ENCODE data around the gene EFNA2.
"Not testable (repeated sequence)": the region's sequence is repeated elsewhere in the genome, so short reads cannot be mapped to it uniquely, and the experiment has no call there.

The EFNA2 gene

DNA sequence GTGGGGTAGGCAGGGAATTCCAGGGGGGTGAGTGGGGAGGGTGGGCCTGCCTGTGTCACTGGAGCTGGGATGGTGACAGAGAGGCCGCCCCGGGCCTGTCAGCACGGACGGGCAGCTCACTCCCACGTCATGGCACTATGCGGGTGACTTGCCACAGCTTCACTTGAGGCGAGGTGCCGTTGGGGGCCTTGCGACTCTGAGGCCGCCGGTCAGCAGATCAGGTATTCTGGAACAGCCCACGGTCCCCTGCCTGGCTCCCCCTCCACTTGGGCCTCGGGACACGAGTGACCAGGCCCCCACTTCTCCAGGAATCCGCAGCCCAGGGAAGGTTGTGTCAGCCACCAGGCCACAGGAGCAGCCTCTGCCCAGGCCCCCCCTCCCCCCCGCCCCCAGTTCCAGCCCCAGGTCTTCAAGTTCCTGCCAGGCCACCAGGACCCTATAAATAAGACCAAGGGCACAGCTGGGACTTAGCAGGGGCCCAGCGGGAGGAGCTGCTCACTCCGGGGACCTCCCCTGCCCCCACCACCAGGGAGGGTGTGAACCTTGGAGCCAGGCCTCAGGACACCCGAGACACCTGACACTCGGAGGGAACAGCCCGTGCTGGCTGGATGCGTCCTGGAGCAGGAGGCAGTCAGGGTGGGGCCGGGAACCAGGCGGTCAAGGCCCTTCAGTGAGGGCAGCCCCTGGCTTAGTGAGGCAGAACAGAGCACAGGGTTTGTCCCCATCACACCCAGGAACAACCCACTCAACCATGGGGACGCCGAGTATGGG lies 40.0 kb upstream of the EFNA2 start:
- H3K4me3 ChIP-seq (ENCODE audit: low read length), result no peak overlapping the region
- DNase-seq (ENCODE audit: low read depth), result no peak
- TF ChIP-seq, protein P1, sequence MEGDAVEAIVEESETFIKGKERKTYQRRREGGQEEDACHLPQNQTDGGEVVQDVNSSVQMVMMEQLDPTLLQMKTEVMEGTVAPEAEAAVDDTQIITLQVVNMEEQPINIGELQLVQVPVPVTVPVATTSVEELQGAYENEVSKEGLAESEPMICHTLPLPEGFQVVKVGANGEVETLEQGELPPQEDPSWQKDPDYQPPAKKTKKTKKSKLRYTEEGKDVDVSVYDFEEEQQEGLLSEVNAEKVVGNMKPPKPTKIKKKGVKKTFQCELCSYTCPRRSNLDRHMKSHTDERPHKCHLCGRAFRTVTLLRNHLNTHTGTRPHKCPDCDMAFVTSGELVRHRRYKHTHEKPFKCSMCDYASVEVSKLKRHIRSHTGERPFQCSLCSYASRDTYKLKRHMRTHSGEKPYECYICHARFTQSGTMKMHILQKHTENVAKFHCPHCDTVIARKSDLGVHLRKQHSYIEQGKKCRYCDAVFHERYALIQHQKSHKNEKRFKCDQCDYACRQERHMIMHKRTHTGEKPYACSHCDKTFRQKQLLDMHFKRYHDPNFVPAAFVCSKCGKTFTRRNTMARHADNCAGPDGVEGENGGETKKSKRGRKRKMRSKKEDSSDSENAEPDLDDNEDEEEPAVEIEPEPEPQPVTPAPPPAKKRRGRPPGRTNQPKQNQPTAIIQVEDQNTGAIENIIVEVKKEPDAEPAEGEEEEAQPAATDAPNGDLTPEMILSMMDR (conservative IDR thresholded peaks at IDR 0.05; ENCODE audit: low read depth, low read length), result no peak

DNA sequence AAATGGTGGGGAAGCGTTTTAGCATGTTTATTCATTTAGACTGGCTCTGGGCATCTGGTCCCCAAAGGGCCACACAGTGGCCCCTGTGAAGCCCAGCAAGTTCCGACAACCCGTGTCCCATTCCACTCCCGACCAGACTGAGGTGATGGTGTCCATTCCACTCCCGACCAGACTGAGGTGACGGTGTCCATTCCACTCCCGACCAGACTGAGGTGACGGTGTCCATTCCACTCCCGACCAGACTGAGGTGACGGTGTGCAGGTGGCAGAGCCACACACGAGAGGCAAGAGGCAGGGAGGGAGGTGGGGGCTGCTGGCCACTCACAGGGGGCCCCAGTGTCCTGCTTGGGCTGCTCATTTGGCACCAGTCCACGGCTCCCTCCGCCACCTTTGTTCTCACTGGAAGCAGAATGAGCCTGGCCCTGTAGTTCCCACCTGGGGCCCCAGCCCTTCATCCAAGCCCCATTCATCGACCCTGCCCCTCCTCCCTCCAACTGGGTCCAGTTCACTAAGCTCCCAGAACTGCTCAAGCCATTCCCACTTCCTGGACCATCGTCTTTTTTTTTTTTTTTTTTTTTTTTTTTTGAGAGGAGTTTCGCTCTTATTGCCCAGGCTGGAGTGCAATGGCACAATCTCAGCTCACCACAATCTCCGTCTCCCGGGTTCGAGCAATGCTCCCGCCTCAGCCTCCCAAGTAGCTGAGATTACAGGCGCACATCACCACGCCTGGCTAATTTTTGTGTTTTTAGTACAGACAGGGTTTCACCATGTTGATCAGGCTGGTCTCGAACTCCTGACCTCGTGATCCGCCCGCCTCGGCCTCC lies 39.2 kb upstream of the EFNA2 start:
- DNase-seq (ENCODE audit: low read depth); H3K4me3 ChIP-seq (ENCODE audit: low read length): not testable (repeated sequence)

DNA sequence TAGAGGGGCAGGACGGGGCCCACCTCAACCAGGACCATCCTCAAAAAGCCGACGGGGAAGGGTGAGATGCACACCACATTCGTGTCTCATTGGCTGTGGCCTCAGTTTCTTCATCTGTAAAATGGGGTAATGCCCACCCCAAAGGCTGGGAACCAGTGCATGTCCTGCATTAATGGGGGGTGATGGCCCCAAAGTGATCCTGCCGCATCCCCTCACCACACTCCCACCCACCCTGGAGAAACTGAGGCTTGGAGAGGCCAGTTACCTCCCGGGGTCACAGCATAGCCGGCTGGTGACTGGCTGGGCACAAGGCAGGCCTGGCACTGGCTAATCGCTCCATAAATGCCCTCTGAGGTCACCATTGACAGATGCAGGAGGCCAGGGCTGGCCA lies 37.9 kb upstream of the EFNA2 start:
- peak overlapping the region; percentile 39 for H3K4me3 ChIP-seq (ENCODE audit: low read length)
- no peak for DNase-seq (ENCODE audit: low read depth)
- TF ChIP-seq, protein P1 (conservative IDR thresholded peaks at IDR 0.05; ENCODE audit: low read depth, low read length), result no peak

DNA sequence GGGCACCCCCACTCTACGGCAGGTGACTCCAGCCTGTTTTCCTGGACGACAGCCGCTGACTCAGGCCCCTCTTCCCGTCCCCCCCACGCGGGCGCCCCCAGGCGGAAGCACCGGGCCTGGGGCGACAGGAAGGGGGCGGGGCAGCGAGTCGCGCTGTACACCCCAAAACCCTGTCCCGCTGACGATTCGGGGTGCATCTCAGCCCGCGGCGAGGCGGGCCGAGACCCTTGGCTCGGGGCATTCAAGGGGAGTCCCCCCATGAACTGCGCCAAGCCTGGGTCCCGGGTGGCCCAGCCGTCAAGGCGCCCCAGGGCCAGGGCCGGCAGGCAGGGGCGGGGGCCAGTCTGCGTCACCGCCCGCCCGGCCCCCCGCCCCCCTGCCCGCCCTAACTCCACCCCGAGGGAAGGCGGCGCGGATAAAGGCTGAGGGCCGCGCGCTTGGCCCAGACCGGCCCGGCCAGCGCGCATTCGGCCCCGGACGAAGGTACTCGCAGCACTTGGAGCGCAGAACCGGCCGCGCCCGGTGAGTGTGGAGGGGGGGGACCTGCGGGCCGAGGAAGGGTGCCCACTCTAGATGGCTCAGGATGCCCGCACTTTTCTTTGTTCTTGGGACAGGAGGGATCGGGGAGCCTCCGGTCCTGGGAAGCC lies 37.4 kb upstream of the EFNA2 start, which contains the start of gene MIDN:
Gene MIDN (plus strand): TSS at position 445 of the 647 bp plus-strand sequence. CDS start 1,714 bp downstream, outside the sequence.
- H3K4me3 ChIP-seq (ENCODE audit: low read length), result peak within 1 kb of the TSS; percentile 70
- TF ChIP-seq, protein P1 (conservative IDR thresholded peaks at IDR 0.05; ENCODE audit: low read depth, low read length), result peak; percentile 50
- DNase-seq (ENCODE audit: low read depth), result no peak

DNA sequence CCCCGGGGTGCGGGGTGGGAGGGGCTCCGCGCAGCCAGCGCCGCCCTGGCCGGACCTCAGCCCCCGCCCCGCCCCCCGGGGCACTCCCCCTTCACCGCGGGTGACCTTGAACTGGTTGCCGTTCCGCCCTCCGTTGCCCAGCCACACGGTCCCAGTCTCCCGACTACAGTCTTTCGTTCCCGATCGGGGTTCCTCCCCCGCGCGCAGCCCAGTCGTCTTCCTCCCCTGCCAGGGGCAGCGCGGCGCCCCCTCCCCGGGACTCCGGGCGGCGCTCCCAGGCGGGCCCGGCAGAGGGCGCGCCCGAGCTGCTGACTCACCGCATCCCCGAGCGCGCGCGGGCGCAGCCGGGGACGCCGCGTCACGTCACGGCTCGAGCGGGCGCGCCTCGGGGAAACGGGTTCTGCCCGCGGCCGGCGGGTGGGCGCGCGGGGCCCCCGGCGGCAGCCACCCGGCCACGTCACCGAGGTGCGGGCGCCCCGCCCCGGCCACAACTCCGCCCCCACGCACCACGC lies 36.8 kb upstream of the EFNA2 start:
- H3K4me3 ChIP-seq (ENCODE audit: low read length), result peak overlapping the region; percentile 70
- no peak for DNase-seq (ENCODE audit: low read depth)

DNA sequence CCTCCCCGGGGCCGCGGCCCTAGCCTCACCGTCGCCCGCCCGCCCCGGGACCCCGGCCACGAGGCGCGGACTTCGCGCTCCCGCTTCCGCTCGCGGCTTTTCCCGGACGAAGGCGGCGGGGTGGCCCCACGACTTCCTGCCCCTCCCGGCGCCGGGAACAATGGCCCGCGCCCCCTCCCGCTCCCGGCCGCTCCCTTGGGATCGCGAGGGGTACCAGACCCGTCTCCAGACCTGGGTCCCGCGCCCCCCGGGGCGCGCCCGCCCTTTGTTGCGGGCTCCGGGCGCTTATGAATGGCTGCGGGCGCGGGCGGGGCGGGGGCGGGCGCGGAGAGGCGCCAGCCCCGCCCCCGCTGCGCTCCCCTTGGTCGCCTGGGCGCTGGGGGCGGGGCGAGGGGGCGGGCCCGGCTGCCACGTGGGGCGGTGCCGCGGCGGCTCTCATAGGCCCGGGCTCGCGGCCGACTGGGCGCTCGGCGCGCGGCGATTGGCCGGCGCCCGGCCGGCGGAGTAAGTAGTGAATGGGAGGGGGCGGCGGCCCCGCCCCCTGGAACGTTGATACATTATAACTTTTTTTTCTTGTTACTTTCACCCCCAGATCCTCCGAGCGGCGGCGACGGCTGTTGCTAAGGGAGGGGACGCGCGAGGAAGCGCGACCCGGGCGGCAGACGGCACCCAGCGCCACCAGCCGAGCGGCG lies 36.2 kb upstream of the EFNA2 start:
- peak; percentile 81 for DNase-seq (ENCODE audit: low read depth)
- TF ChIP-seq, protein P1 (conservative IDR thresholded peaks at IDR 0.05; ENCODE audit: low read depth, low read length), result no peak
- peak overlapping the region; percentile 79 for H3K4me3 ChIP-seq (ENCODE audit: low read length)

More for the DNA sequence above, 36.8 kb upstream of the EFNA2 start:
- TF ChIP-seq, protein P1 (conservative IDR thresholded peaks at IDR 0.05; ENCODE audit: low read depth, low read length), result peak; percentile 55

Data from retinal pigment epithelial cell (primary cell).